GM18511 (cell line): ENCODE results near the gene KCNK10.

ENCODE experiments used
- ATAC-seq: cut with Tn5 transposase; IDR thresholded peaks from one replicate; pipeline ENCODE4 v1.9.1; 2021; ENCODE audit warnings: mild to moderate bottlenecking, moderate library complexity; ENCODE audit not compliant: unreplicated experiment

KCNK10 gene

DNA sequence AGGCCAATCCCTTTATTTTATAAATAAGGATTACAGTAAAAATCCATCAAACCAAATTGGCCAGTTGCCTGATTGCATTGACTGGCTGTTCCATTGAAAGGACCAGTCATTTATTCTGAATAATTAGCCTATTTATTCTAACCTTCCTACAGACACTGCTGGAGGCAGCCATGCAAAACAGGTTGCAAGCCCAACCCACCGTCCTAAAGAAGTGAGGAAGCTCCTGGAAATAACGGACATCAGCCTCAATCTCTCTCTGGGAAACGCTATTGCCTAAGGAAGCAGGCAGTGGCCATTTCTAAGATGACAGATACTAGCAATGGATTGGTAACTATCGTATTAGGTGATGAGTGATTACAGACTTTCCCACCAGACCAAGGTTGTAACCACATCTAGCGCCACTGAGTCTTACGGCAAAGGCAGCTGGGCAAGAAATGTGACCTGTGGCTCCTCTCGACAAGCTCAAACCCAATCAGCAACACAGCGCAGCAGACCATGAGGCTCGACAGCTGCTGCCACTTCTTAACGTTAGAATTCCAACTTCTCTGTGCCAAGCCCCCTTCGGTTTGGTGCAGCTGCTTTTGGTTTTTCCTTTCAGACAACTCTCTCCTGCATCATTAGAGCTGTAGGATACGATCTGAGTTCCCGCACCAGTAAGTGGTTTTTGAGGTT is 134.2 kb downstream of the KCNK10 start:
- ATAC-seq: peak; percentile 56

DNA sequence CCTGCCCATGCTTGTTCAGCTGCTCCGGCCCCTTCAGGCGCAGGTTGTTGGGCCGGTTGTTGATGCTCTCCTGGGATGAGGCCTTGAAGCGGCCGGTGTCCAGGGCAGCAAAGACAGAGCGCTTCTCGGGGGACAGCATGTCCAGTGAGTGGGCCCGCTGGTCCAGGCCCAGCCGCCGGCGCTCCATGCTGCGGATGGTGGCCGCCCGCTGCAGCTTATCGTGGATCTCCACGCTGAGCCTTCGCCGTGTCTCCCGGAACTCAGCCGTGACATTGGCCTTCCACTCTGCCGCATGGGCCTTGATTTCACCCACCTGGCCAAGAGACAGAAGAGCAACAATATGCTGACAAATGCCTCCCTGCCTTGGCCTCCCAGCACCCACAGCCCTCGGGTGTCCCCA is 137.2 kb downstream of the KCNK10 start:
- no peak for ATAC-seq

DNA sequence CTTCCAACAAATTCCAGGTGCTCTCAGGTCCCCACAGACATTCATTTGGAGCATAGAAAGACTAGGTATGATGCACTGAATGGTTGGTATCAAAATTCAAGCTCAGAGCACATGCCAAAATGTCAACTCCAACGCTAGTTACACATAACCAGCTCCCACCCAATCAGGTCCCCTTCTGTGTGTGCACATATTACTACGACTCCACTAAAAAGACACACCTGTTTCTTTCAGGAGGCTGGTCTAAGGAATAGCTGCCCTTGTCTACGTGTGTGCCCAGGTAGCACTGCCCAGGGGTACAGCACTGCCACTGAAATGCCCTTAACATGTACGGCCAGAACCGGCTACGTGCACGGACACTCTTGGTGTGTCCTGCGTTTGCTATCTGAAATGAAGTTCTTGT is 138.1 kb downstream of the KCNK10 start:
- no peak for ATAC-seq

DNA sequence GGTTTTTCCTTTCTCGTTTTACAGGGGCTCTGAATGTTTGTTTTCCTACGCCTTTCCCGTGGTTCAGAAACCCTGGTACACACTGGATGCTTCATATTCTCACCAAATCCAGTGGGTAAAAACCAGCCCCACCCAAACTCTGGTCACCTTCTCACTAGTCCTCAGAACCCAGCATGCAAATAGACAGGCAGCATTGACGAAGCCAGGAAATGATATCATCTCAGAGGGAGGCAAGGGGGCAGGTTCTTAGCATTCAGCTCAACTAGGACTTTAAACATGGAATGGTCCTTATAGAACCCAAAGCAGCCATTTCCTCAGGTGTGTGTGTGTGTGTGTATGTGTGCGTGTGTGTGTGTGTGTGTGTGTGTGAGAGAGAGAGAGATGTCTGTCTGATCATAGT is 142.0 kb downstream of the KCNK10 start:
- ATAC-seq: no peak

DNA sequence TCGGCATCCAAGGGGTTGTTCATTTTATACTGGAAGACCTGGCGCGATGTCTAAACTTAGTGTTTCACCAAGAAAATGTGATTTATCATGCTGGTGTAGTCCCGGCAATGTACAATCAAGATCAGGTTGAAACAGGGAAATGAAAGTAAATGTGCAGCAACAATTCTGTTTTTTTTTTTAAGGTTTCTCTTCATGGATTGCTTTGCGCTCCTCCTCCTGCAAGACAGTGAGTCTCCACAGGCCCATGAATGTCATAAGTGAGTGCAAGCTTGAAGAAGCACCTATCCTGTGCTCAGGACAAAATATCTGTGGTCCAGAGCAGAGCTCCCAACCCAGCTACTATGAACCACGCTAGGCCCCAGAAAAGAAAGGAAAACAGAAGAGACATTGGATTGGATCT is 143.4 kb downstream of the KCNK10 start:
- no peak for ATAC-seq

DNA sequence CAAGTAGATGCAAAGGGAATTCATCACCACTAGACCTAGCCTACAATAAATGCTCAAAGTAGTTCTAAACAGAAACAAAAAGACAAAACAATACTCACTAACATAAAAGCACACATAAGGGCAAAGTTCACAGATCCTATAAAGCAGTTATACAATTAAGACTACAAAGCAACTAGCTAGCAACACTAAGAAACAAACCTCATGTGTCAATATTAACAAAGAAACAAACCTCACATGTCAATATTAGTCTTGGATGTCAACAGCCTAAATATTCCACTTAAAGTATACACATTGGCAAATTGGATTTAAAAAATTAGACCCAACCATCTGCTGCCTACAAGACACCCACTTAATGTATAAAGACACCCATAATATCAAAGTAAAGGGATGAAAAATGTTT is 152.7 kb downstream of the KCNK10 start:
- ATAC-seq: no peak

DNA sequence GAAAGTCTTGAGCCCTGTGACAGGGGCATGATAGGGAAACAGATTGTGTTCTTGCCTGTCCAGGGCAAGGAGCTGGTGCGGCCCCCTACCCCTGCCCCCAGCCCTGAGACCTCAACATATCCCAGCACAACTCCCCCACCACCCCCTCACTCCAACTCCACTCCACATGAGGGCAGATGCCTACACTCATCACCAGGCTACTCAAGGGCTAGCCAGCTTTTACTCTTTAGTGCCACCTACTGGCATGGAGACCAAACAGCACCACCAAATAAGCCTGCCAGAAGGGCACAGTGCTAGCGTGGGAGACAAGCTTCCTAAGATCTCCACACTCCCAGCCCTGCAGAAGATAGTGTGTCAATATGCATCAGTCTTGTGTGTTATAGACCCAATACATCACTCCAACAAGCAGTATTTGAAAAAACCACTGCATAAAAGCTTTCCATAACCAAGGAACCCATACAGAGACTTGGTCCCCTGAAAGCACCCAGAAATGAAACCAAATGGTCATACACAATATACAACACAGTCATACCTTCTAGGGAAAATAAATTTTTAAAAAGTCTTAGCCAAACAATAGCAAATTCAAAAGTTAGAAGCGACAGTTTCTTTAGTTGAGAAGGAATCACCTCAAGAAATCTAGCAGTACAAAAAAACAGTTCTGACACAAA is 154.4 kb downstream of the KCNK10 start:
- peak; percentile 86 for ATAC-seq

DNA sequence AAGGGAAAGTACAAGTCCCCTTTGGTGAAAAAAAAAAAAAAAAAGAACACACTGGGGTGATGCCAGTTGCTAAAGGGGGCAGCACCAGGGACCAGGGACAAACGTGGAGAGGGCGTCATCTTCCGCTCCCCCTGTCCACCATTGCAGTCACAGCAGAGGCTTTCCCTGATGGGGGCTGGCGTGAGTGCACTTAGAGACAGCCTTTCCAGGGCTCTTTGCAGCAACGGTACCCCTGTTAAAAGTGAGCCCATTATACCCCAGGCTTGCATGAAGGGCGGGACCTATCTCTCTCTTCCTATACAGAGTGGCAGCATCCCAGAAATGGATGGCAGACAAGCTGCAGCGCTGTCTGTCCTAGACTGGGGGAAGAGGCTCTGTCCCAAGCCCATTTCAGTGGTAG is 155.0 kb downstream of the KCNK10 start:
- ATAC-seq: no peak

DNA sequence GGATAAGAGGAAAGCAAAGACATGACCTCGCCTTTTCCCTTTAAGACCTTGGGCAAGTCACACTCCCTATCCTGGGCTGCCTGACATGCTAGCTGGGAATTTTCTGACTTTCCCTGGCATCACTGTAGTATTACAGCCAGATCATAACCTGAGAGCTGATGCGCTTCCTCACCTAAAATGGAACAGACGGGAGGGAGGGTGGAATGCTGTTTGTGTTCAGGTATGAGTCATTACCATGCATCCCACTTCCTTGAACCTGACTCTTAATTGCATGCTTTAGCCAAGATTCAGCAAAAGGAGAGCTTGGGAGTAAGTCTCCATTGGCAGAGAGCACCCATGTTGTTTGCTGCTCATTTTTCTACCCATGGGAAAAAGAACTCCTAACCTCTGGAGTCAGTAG is 156.5 kb downstream of the KCNK10 start:
- ATAC-seq: no peak

DNA sequence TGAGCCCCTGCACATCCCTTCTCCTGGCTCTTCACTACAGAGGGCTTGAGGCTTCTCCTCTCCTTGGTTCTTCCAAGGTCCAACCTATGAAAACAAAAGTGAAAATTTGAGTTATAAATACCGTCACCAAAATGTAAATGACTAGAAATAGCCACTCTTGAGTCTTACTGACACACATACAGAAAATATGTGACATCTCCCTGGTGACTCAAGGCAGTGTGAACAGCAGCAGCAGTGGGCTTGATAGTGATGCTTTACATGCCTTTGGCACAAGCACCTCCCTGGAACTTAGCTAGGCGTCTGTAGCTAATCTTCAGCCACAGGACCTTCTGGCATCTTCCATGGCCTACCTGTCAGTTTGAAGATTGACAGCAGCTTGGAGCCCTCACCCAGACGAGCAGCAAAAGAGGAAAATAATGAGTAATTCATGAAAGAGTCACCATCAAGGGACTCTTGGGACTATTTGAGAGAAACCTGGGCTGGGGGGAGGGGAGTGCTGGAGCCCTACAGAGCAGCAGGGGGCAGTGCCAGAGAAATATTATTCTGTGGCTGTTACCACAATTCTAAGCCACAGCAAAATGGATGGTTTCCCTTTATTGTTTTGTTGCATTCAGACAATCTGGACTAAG is 158.0 kb downstream of the KCNK10 start:
- ATAC-seq: peak; percentile 38

DNA sequence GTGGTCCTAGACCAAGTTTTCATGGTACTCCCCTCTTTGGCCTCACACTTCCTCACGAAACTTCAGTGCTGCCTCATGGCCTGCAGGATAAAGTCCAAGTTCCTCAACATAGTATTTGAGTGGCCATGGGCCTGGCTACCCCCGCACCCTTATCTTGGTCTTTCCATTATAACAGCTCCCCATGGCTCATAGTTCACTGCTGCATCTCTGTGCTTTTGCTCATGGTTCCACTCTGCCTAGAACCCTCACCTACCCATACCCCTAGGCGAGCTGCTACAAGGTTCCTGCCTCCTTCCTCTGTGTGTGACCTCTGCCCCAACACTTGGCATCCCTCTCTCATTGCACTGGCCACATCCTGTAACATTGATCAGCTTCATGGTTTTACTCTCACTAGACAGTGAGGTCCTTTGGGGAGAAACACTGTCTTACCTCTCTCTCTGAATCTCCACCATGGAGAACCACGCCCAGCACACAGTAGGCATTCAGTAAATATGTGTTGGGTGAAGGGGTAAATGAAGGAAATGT is 159.3 kb downstream of the KCNK10 start:
- ATAC-seq: no peak

DNA sequence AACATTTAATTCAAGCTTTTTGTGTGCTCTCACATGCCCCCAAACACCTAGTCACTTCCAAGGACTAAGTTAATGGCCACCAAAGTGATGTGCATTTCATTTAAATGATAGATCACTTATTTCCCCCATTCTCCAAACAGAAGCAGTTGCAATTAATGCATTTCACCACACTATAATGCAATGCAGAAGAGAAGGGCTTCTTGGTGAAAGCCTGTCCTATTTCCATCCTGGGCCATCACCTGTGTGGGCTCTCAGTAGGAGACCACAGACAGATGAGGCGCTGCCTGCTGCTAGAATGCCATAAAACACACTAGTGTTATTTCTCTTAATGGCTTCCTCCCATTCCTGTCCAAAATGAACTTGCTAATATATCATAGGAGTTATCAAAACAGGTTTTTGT is 166.9 kb downstream of the KCNK10 start:
- no peak for ATAC-seq

DNA sequence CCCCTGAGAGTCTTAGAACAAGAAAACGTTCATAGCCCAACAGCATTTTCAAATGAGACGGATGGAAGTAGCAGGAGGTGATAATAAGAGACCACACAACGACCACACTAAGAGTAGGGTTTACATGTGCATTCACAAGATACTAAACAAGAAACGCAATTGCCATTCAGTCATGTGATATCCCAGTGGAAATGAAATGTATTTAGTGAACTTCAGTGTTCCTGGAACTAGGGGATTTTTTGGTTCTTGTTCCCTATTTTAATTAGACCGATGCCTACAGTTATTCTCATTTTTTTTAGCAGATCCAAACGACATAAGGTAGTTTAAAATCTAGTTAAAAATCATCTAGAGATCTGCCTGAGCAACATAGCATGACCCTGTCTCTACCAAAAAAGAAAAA is 168.1 kb downstream of the KCNK10 start:
- ATAC-seq: no peak

DNA sequence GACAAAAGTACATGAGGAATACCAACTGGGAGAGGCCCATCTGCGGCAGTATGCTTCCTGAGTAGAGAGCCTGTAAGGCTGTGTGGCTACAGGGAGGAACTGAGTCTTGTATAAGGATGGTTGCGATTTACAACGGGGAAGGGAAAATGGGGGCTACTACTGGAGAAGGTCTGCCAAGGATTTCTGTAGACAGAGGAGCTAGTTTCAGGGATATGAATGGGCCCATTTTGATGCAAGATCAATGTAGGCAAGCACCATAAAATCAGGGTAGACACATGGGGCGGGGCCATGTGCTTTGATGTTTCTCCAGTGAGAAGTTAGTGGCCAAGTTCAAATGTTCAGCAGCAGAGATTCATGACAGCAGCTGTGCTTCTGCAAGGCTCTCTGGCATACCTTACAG is 168.7 kb downstream of the KCNK10 start:
- no peak for ATAC-seq

DNA sequence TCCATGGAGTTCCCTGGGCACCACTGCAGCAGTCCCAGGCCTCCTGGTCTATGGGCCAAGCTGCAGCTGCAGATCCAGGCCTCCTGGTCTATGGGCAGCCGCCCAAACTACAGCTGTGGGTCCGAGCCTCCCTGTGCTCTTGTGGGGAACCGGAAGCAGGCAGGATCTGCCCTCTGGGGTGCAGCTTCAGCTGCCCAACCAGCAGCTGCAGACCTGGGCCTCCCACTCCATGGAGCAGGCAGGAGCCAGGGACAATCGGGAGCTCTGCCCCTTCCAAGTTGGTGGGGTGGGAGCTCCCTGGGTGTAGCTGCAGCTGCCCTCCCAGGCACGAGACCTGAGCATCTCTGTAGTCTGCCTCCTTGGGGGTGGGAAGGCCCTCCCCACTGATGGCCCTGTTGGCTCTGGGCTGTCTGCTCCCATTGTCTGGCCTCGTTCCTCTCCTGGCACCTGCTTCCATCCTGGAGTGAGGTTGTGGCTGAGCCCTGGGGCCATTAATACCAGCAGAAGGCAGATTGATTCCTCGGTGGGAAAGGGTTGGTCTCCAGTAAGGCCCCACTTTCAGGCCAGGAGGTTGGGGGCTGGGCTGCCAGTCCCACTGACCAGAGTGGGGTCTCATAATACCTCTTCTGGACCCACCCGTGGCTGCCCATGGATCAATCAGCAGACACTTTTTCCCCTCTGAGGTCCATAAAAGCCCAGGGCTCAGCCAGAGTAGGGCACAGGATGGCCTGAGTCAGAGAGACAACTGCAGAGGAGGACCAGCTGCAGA is 176.0 kb downstream of the KCNK10 start:
- no peak for ATAC-seq

DNA sequence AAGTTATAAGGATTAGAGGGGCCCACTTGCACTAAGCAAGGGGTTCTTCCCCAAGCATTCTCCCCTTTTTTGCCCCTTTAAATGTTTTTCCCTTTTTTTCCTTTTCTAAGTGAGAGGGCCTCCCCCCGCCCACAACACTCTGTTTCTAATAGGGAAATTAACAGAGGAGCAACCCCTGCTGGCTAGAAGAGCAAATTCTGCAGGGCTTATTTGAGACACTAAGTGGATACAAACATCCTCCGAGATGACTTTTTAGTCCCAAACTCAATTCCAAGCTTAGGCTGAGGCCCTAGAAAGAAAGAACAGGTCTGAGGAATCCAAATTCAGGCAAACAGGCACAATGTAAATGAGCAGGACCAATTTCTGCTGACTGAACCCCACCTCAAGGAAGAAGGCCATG is 179.3 kb downstream of the KCNK10 start:
- no peak for ATAC-seq

DNA sequence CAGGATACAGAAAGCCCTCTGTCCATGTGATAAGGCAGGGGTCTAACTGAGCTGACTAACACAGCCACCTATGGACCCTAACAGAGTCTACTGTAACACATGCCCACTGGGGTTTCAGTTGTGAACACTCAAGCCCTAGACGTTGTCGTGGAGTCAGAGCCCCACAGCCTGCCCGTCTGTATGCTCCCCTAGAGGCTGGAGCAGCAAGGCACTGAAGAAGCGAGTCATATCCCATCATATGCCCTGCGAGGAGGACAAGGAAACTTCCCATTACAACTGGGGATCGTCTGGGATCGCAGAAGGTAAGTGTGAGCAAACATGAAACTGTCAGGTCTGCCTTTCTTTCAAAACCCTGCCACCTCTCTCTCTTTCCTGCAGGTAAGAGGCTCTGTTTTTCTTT is 180.1 kb downstream of the KCNK10 start:
- ATAC-seq: no peak

DNA sequence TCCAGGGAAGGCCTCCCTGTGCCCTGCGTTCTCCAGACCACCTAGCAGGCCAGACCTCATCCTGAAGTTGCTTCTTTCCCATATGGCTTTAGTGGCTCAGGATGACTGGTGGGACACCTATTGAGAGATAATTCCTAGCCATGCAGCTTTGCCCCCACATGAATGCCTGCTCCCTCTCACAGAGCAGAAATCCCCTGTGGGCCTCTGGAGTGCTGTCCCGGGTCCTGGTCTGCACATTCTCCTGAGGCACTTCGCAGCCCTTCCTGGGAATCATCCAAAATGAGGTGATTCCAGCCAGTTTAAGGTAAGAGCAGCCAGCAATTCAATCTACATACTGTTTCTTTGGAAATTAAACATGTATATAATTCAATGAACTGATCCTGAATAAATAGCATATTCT is 182.2 kb downstream of the KCNK10 start:
- ATAC-seq: no peak

DNA sequence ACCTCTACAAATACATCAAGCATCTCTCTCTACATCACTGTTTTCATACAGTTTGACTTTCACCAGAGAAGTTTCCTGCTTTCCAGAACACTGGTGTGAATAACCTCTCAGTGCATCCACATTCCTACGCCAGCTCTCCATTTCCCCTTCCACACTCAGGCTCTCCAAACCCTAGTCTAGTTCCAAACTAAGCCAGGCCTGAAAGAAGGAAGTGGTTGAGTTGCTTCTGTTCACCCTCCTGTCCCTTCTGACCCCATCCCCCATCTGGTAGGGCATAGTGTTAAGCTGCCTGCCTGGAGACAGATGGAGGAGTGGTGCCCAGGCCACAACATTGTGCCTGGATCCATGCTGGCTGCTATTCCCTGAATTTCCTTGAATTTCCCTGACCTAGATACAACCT is 185.7 kb downstream of the KCNK10 start:
- ATAC-seq: no peak
